Smooth muscle cell (in vitro differentiated cells): ENCODE results near the gene CYP4F3. TPM values are rescaled to one million over a fixed set of nuclear protein-coding genes. Genes with fewer than 3 reads are reported as not detected.

Experiments used
- DNase-seq: peaks from one replicate; lab custom pipeline; 2025; ENCODE audit not compliant: unreplicated experiment; lab: John Stamatoyannopoulos, UW
- H2AFZ ChIP-seq: fragments of 200-600 bp; sonication (generic); 2 replicates; pipeline ENCODE4 v1.6.0; 2016; ENCODE audit warnings: antibody characterized with exemption, low read depth, mild to moderate bottlenecking
- H3F3A ChIP-seq: fragments of 200-600 bp; sonication (generic); 2 replicates; pipeline ENCODE4 v1.6.0; 2017; ENCODE audit warnings: antibody characterized with exemption, low read depth
- H3K27ac ChIP-seq: fragments of 200-600 bp; sonication (generic); 2 replicates; pipeline ENCODE4 v1.5.1; 2016; ENCODE audit warnings: low read depth, mild to moderate bottlenecking
- H3K27me3 ChIP-seq: fragments of 200-600 bp; sonication (generic); 2 replicates; pipeline ENCODE4 v1.6.1; 2016; ENCODE audit warnings: low read depth, mild to moderate bottlenecking
- H3K36me3 ChIP-seq: fragments of 200-600 bp; sonication (generic); 2 replicates; pipeline ENCODE4 v1.5.1; 2016; ENCODE audit warnings: low read depth
- H3K4me1 ChIP-seq: fragments of 200-600 bp; sonication (generic); 2 replicates; pipeline ENCODE4 v1.5.1; 2016; ENCODE audit warnings: low read depth
- H3K4me2 ChIP-seq: fragments of 200-600 bp; sonication (generic); 2 replicates; pipeline ENCODE4 v1.6.0; 2016; ENCODE audit warnings: mild to moderate bottlenecking
- H3K4me3 ChIP-seq: fragments of 200-600 bp; sonication (generic); 2 replicates; pipeline ENCODE4 v1.5.1; 2016; ENCODE audit warnings: mild to moderate bottlenecking
- H3K79me2 ChIP-seq: fragments of 200-600 bp; sonication (generic); 2 replicates; pipeline ENCODE4 v1.6.0; 2016; ENCODE audit warnings: low read depth, mild to moderate bottlenecking
- H3K9ac ChIP-seq: fragments of 200-600 bp; sonication (generic); 2 replicates; pipeline ENCODE4 v1.6.0; 2016; ENCODE audit warnings: low read depth
- H3K9me3 ChIP-seq: fragments of 200-600 bp; sonication (generic); replicated peaks from 2 replicates; pipeline ENCODE4 v1.5.1; 2016; ENCODE audit warnings: low read depth
- H4K20me1 ChIP-seq: fragments of 200-600 bp; sonication (generic); 2 replicates; pipeline ENCODE4 v1.6.0; 2016; ENCODE audit warnings: low read depth
- CTCF ChIP-seq: fragments of 200-600 bp; sonication (generic); IDR thresholded peaks from 2 replicates; pipeline ENCODE4 v1.5.1; 2017; ENCODE audit warnings: borderline replicate concordance, mild to moderate bottlenecking, antibody characterized with exemption; ENCODE audit not compliant: insufficient read depth, poor library complexity, severe bottlenecking
- WGBS: methylation state at CpG from one replicate; pipeline ENCODE4 v1.1.7; 2016; ENCODE audit warnings: low lambda C conversion rate; 5-methylcytosine and 5-hydroxymethylcytosine counted together
- polyA plus RNA-seq: library from polyadenylated mRNA; unstranded; fragments of >200 nt; fragmentation: Nextera tagmentation; extraction: Ambion mirVana; gene quantifications from 2 replicates; pipeline ENCODE4 v1.2.1, GENCODE V29; 2016
- total RNA-seq: library from RNA; depleted of rRNA; stranded (reverse); fragments of >200 nt; gene quantifications from 2 replicates; pipeline ENCODE4 v1.2.3, GENCODE V29; 2014

Gene CYP4F3
- total and polyA plus RNA-seq, 2 experiments from 2014 or later = not detected

DNA sequence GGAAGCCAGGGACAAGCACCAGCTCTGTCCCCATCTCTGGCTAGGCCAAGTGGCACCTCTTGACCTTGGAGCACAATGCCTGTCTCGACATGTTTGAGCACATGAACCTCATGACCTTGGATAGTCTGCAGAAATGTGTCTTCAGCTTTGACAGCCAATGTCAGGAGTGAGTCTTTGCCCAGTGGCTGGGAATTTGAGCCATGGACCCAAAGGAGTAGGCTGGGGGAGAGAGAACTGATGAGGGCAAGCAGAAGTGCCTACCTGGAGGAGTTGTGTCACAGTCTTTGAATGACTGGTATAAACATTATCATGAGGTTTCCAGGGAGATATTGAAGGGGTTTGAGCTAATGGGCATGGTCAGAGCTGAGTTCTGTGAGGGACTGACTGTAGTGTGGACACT lies 25.5 kb downstream of the CYP4F3 start:
- Histone ChIP-seq H2AFZ (no peak overlapping the region), H3K79me2 (no peaks in the 10 kb centered on the region), H3F3A (no peaks in the 10 kb centered on the region), H3K9me3 (peaks cover 4% of the 10 kb centered on the region), H3K36me3 (no peaks in the 10 kb centered on the region), H4K20me1 (no peaks in the 10 kb centered on the region), H3K4me1 (no peaks in the 10 kb centered on the region), H3K27me3 (no peaks in the 10 kb centered on the region), H3K9ac (no peak overlapping the region), H3K27ac (no peak overlapping the region), H3K4me2 (no peak overlapping the region), H3K4me3 (no peak overlapping the region)
- no peak for DNase-seq
- TF ChIP-seq CTCF = no peak
- WGBS = 30% methylated on average over 1 of the region's 1 CpG

GRCh38 chr19:15666883-15667282 lies 26.2 kb downstream of the CYP4F3 start:
- Histone ChIP-seq H3K9me3 (peaks cover 4% of the 10 kb centered on the region), H3K27ac (no peak overlapping the region), H3K27me3 (no peaks in the 10 kb centered on the region), H3K79me2 (no peaks in the 10 kb centered on the region), H4K20me1 (no peaks in the 10 kb centered on the region), H3F3A (no peaks in the 10 kb centered on the region), H3K4me3 (no peak overlapping the region), H3K9ac (no peak overlapping the region), H3K4me2 (no peak overlapping the region), H2AFZ (no peak overlapping the region), H3K4me1 (no peaks in the 10 kb centered on the region), H3K36me3 (no peaks in the 10 kb centered on the region)
- TF ChIP-seq CTCF = no peak
- 53% methylated on average over 4 of the region's 4 CpGs for WGBS
- DNase-seq = no peak

DNA sequence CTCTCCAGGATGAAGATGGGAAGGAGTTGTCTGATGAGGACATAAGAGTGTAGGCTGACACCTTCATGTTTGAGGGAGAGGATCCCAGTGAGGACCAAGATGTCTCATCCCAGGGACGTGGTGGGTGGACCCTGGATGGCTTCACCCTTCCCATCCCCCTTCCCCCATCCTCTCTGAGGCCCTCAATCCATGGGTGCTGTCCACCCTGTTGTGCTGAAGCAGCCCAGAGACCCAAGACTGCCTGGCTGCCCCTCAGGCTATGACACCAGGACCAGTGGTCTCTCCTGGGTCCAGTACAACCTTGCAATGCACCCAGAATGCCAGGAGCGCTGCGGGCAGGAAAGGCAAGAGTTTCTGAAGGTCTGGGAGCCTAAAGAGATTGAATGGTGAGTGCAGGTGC lies 28.7 kb downstream of the CYP4F3 start:
- Histone ChIP-seq H3K27ac (no peak overlapping the region), H3K4me1 (no peaks in the 10 kb centered on the region), H3K9ac (no peak overlapping the region), H2AFZ (no peak overlapping the region), H3K9me3 (peaks cover 4% of the 10 kb centered on the region), H3K4me3 (no peak overlapping the region), H4K20me1 (no peaks in the 10 kb centered on the region), H3F3A (no peaks in the 10 kb centered on the region), H3K27me3 (no peaks in the 10 kb centered on the region), H3K79me2 (no peaks in the 10 kb centered on the region), H3K36me3 (no peaks in the 10 kb centered on the region), H3K4me2 (no peak overlapping the region)
- WGBS = 48% methylated on average over 3 of the region's 3 CpGs
- no peak for DNase-seq
- no peak for TF ChIP-seq CTCF

GRCh38 chr19:15669891-15670290 lies 29.2 kb downstream of the CYP4F3 start:
- no peak for DNase-seq
- Histone ChIP-seq H3K4me1 (no peaks in the 10 kb centered on the region), H3K27me3 (no peaks in the 10 kb centered on the region), H3K36me3 (no peaks in the 10 kb centered on the region), H4K20me1 (no peaks in the 10 kb centered on the region), H3K4me2 (no peak overlapping the region), H3K4me3 (no peak overlapping the region), H3K9ac (no peak overlapping the region), H2AFZ (no peak overlapping the region), H3K79me2 (no peaks in the 10 kb centered on the region), H3K9me3 (peaks cover 4% of the 10 kb centered on the region), H3K27ac (no peak overlapping the region), H3F3A (no peaks in the 10 kb centered on the region)
- 50% methylated on average over 4 of the region's 4 CpGs for WGBS
- no peak for TF ChIP-seq CTCF
